HepG2 (cell line): ENCODE data around the gene MRPL10. TPM values are rescaled to one million over a fixed set of nuclear protein-coding genes. Genes with fewer than 3 reads are reported as not detected.

ENCODE experiments used
- ATAC-seq: fragments of 200-7000 bp; cut with Tn5 transposase; 3 replicates; pipeline ENCODE4 v1.9.1; 2020; ENCODE audit warnings: mild to moderate bottlenecking, moderate library complexity
- BruUV-seq: library from RNA; stranded (reverse); fragments of 400-500 nt; replicated peaks from 2 replicates; lab custom pipeline; 2021; lab: Mats Ljungman, UMichigan
- CTCF ChIA-PET: fragments of 300-600 bp; formaldehyde crosslinking; extraction: SDS; loops from one replicate; lab custom pipeline; 2021; ENCODE audit warnings: low total read pairs, inconsistent platforms, low intra/inter-chr PET ratio; lab: Yijun Ruan, JAX
- POLR2A ChIA-PET: fragments of 350-600 bp; sonication (Branson Sonifier 250); formaldehyde crosslinking; loops from one replicate; lab custom pipeline; 2020; ENCODE audit warnings: antibody characterized with exemption, inconsistent platforms; lab: Yijun Ruan, JAX
- DNase-seq: peaks from one replicate; pipeline ENCODE4 v3.0.0-alpha.2; 2015; ENCODE audit warnings: low spot score
- FAIRE-seq: peaks from 3 replicates; lab custom pipeline; 2011; peaks lifted over from hg19 to GRCh38; lab: Jason Lieb, UNC
- H2AFZ ChIP-seq: one replicate; pipeline ENCODE4 v1.6.1; 2011; ENCODE audit warnings: low read length, inconsistent platforms
- H3K27ac ChIP-seq: fragments of 300-600 bp; 3 replicates; pipeline ENCODE4 v1.8.0; 2011; ENCODE audit warnings: mixed run types, mild to moderate bottlenecking, mixed read lengths, low read length, inconsistent platforms; ENCODE audit not compliant: insufficient read depth; ENCODE audit errors: extremely low read length
- H3K27me3 ChIP-seq, 2 experiments: fragments of 200-600 bp in 1 of 2; 2 replicates in 1 of 2; 3 replicates in 1 of 2; pipeline versions ENCODE4 v1.6.0 to v1.8.0; 2011; ENCODE audit warnings: low read length in 2 of 2, mild to moderate bottlenecking in 2 of 2, moderate library complexity in 2 of 2, inconsistent platforms in 1 of 2; ENCODE audit not compliant: insufficient read depth in 2 of 2, control insufficient read depth in 1 of 2
- H3K36me3 ChIP-seq, 2 experiments: fragments of 200-600 bp in 1 of 2; replicated peaks in 1 of 2; 2 replicates in 1 of 2; 3 replicates in 1 of 2; pipeline versions ENCODE4 v1.5.1 to v1.8.0; 2011; ENCODE audit warnings: low read length in 2 of 2, inconsistent platforms in 1 of 2; ENCODE audit not compliant: insufficient read depth in 2 of 2, control insufficient read depth in 1 of 2
- H3K4me1 ChIP-seq: 2 replicates; pipeline ENCODE4 v1.5.1; 2012; ENCODE audit warnings: low read length, inconsistent platforms; ENCODE audit not compliant: insufficient read depth
- H3K4me2 ChIP-seq: 2 replicates; pipeline ENCODE4 v1.6.0; 2011; ENCODE audit warnings: low read depth, low read length, inconsistent platforms
- H3K4me3 ChIP-seq, 3 experiments: fragments of 200-600 bp in 1 of 3; sonication (generic), shearing (Covaris generic) in 1 of 3; replicated peaks in 1 of 3; 2 replicates each; pipeline ENCODE4 v1.5.1; 2011 to 2016; ENCODE audit warnings: low read length in 3 of 3, inconsistent platforms in 2 of 3, low read depth in 2 of 3, mild to moderate bottlenecking in 2 of 3, control low read depth in 1 of 3, mixed read lengths in 1 of 3; ENCODE audit not compliant: insufficient read depth in 1 of 3
- H3K79me2 ChIP-seq: one replicate; pipeline ENCODE4 v1.6.1; 2011; ENCODE audit warnings: low read length, inconsistent platforms; ENCODE audit not compliant: insufficient read depth
- H3K9ac ChIP-seq: 2 replicates; pipeline ENCODE4 v1.6.0; 2011; ENCODE audit warnings: mild to moderate bottlenecking, low read depth, low read length, inconsistent platforms; ENCODE audit not compliant: insufficient read depth
- H3K9me3 ChIP-seq: 2 replicates; pipeline ENCODE4 v1.5.1; 2012; ENCODE audit warnings: mild to moderate bottlenecking, low read length
- H4K20me1 ChIP-seq: 2 replicates; pipeline ENCODE4 v1.6.0; 2011; ENCODE audit warnings: inconsistent platforms, mild to moderate bottlenecking, low read length, moderate library complexity; ENCODE audit not compliant: insufficient read depth
- MAFK ChIP-seq, 2 experiments: IDR thresholded peaks in 1 of 2; conservative IDR thresholded peaks in 1 of 2; 2 replicates each; pipeline ENCODE4 v1.6.1; 2011; ENCODE audit warnings: improper control_type of control experiment in 2 of 2, low read length in 2 of 2
- PAX8 ChIP-seq: sonication (generic); formaldehyde crosslinking; IDR thresholded peaks from 2 replicates; pipeline ENCODE4 v1.8.0; 2022; ENCODE audit warnings: mild to moderate bottlenecking, missing genetic modification reagents, borderline replicate concordance
- TCF12 ChIP-seq, 2 experiments: fragments of 450-650 bp in 1 of 2; sonication (generic) in 1 of 2; formaldehyde crosslinking in 1 of 2; IDR thresholded peaks; 2 replicates each; pipeline versions ENCODE4 v1.6.1 to v1.8.0; 2017 to 2022; ENCODE audit warnings: antibody characterized with exemption in 1 of 2, mild to moderate bottlenecking in 1 of 2, missing genetic modification reagents in 1 of 2, moderate library complexity in 1 of 2
- ZC3H13 ChIP-seq: sonication (generic); formaldehyde crosslinking; IDR thresholded peaks from 2 replicates; pipeline ENCODE4 v1.8.1; 2023; ENCODE audit warnings: mild to moderate bottlenecking, missing genetic modification reagents, moderate library complexity
- ZNF629 ChIP-seq: sonication (generic); formaldehyde crosslinking; conservative IDR thresholded peaks from 2 replicates; pipeline ENCODE4 v1.5.0; 2020; ENCODE audit warnings: missing genetic modification reagents
- ZNF720 ChIP-seq: sonication (generic); formaldehyde crosslinking; IDR thresholded peaks from 2 replicates; pipeline ENCODE4 v1.4.0; 2020; ENCODE audit warnings: missing genetic modification reagents
- ZNF773 ChIP-seq: sonication (generic); formaldehyde crosslinking; IDR thresholded peaks from 2 replicates; pipeline ENCODE4 v1.4.0; 2020; ENCODE audit warnings: missing genetic modification reagents, borderline replicate concordance
- ZNF839 ChIP-seq: sonication (generic); formaldehyde crosslinking; IDR thresholded peaks from 2 replicates; pipeline ENCODE4 v1.4.0; 2020; ENCODE audit warnings: missing genetic modification reagents, mild to moderate bottlenecking, borderline replicate concordance
- WGBS: methylation state at CpG from one replicate; pipeline ENCODE4 v1.1.6; 2017; ENCODE audit warnings: low lambda C conversion rate; 5-methylcytosine and 5-hydroxymethylcytosine counted together
- in situ Hi-C: cut with HindIII; loops from 2 replicates; pipeline ENCODE4 v1.10.0; 2017; ENCODE audit warnings: low pct_unique_long_range_greater_than_20kb; ENCODE audit not compliant: extremely low pct_ligation_motif_present
- intact Hi-C: fragments of 100-400 bp; cut with micrococcal nuclease; formaldehyde crosslinking; loops from one replicate; pipeline ENCODE4 v1.10.0; 2022; ENCODE audit not compliant: unreplicated experiment
- polyA plus RNA-seq, 8 experiments: library from polyadenylated mRNA; depleted of rRNA in 3 of 8; stranded (reverse) in 7 of 8; unstranded in 1 of 8; fragments of >200 nt; fragmentation: Illumina TruSeq in 4 of 8; extraction: Trizol in 4 of 8; gene quantifications; 2 replicates each; pipeline versions ENCODE4 v1.2.1 to v1.2.3, GENCODE V29; 2011 to 2016; ENCODE audit warnings: low read depth in 4 of 8, missing spikeins in 1 of 8, mixed read lengths in 1 of 8; ENCODE audit not compliant: insufficient read depth in 1 of 8
- total RNA-seq, 5 experiments: library from RNA; depleted of rRNA; stranded (reverse); fragments of >200 nt; fragmentation: Illumina TruSeq; extraction: Trizol; gene quantifications; 2 replicates each; pipeline ENCODE4 v1.2.3, GENCODE V29; 2016; ENCODE audit warnings: low read depth in 1 of 5

The MRPL10 gene
- total and polyA plus RNA-seq, 2 of the 13 experiments (the other 11 are each of a cell fraction or from before 2014, with no cell fraction given), result 56.7 to 149 TPM

DNA sequence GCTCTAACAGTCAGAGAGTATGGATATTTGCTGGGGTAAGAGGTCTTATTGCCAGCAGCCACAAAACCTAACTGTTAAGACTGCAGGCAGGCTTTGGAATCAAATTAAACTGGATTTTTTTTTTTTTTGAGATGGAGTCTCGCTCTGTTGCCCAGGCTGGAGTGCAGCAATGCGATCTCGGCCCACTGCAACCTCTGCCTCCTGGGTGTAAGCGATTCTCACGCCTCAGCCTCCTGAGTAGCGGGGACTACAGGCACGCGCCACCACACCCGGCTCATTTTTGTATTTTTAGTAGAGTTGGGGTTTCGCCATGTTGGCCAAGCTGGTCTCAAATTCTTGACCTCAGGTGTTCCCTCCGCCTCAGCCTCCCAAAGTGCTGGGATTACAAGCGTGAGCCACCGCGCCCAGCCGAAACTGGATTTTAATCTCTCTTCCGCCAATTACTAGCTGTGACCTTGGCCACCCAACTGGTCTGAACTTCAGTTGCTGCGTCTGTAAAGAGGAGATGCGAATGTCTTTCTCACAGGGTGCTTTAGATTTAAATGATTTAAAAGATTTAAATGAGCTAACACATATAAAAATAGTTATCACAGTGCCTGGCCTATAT, 842 bp downstream of the MRPL10 start (continued):
- no peak for TF ChIP-seq ZNF773 (CRISPR knock-in tag)

DNA sequence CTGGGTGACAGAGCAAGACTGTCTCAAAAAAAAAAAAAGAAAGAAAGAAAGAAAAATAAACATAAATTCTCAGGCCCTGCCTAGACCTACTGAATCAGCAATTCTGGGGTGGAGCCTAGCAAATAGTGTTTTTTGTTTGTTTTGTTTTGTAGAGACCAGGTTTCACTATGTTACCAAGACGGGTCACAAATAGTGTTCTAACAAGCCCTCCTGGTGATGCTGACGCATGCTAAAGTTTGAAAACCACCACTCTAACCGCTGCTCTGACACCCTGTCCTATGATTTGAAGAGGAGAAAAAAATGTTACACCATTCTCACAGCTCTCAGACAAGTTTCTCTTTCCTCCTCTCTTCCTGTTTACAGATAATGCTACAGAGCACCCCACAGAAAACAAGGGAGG, 1.5 kb downstream of the MRPL10 start:
- H3K9ac ChIP-seq, result peak overlapping the region; percentile 86
- TF ChIP-seq MAFK (conservative IDR thresholded peaks at IDR 0.05 in 1 of 2, IDR thresholded peaks at IDR 0.05 in 1 of 2; ENCODE audit: low read length in 2 of 2) (peak; percentile 51 to 60; a peak in 2 of 4 replicates), ZNF839 (CRISPR knock-in tag) (no peak), PAX8 (no peak), ZNF720 (no peak)
- H3K4me3 ChIP-seq, result peak overlapping the region; percentile 81 to 97 (median 82); a peak in 4 of 6 replicates
- ATAC-seq, result no peak
- in situ Hi-C loops (no loop called here), intact Hi-C loops (no loop called here)
- H3K27me3 ChIP-seq, result peaks cover 0 to 5% of the 10 kb centered on the region in 2 experiments; a peak in 1 of 5 replicates
- H3K27ac ChIP-seq, result peak overlapping the region; percentile 69
- no peak for DNase-seq
- H3K9me3 ChIP-seq, result no peaks in the 10 kb centered on the region
- BruUV-seq, result no TSS peak
- peaks cover 20% of the 10 kb centered on the region for H3K79me2 ChIP-seq
- ChIA-PET POLR2A (interaction anchor here (1.8 kb wide), 2 partner anchors 11 to 66 kb away, joined by 44 to 48 read pairs; partner anchors contain the start of genes SCRN2 and SP2), CTCF (no interaction called here)
- WGBS, result 86% methylated on average over 3 of the region's 3 CpGs
- no peak overlapping the region for H2AFZ ChIP-seq
- FAIRE-seq, result no peak
- H3K36me3 ChIP-seq, result peaks cover 20 to 30% of the 10 kb centered on the region in 2 experiments
- no peaks in the 10 kb centered on the region for H4K20me1 ChIP-seq
- peaks cover 23% of the 10 kb centered on the region for H3K4me1 ChIP-seq
- H3K4me2 ChIP-seq, result peak overlapping the region; percentile 99

DNA sequence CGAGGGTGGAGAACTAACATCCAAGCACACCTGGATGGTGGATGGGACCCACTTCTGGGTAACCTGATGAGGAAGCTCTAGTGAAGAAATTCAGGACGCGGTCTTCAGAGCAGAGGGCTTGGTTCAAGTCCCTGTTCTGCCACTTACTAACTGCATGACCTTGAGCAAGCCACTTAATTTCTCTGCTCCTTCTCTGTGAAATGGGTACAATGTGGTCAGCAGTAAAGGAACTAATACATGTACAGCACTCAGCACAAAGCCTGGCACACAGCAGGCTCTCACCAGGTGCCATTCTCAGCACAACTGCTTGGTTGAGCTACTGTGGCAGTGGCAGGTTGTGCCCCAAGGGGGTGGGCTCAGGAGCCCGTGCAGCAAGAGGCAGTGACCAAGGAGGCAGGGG, 7.8 kb downstream of the MRPL10 start:
- FAIRE-seq (no peak), ATAC-seq (no peak)
- H3K27me3 ChIP-seq, result no peaks in the 10 kb centered on the region; a peak in 1 of 5 replicates
- WGBS, result 93% methylated on average over 4 of the region's 4 CpGs
- no peaks in the 10 kb centered on the region for H3K79me2 ChIP-seq
- H3K9ac ChIP-seq, result no peak overlapping the region
- no peaks in the 10 kb centered on the region for H3K9me3 ChIP-seq
- POLR2A ChIA-PET, result interaction anchor here (2.5 kb wide), 1 partner anchor 7 kb away, joined by 58 read pairs; the partner anchor contains the start of genes LRRC46 and MRPL10
- H3K36me3 ChIP-seq, result peaks cover 24 to 41% of the 10 kb centered on the region in 2 experiments
- BruUV-seq, result TSS peak; percentile 52
- in situ Hi-C loops, result no loop called here
- TF ChIP-seq ZC3H13 (CRISPR knock-in tag) (0 out of 2 replicates have a peak, but pooled peaks have one; percentile 46), ZNF629 (CRISPR knock-in tag) (peak; percentile 76), TCF12 (IDR thresholded peaks at IDR 0.05) (no peak), TCF12 (CRISPR knock-in tag; IDR thresholded peaks at IDR 0.05) (no peak)
- TF ChIP-seq, all 625 proteins: peak for 2
- no peaks in the 10 kb centered on the region for H4K20me1 ChIP-seq
- H3K4me2 ChIP-seq, result no peak overlapping the region
- intact Hi-C loops, result no loop called here
- H3K4me1 ChIP-seq, result peaks cover 19% of the 10 kb centered on the region
- no peak for DNase-seq
- CTCF ChIA-PET, result no interaction called here
- no peak overlapping the region for H3K27ac ChIP-seq
- H3K4me3 ChIP-seq, result no peak overlapping the region
- H2AFZ ChIP-seq, result no peak overlapping the region
